GM21367 (cell line): Measurements from ENCODE around the gene STRADB.
"Not testable (repeated sequence)": the region's sequence is repeated elsewhere in the genome, so short reads cannot be mapped to it uniquely, and the experiment has no call there.

Source experiments
- ATAC-seq: cut with Tn5 transposase; IDR thresholded peaks from one replicate; pipeline ENCODE4 v1.9.1; 2021; ENCODE audit not compliant: unreplicated experiment

Gene STRADB

DNA sequence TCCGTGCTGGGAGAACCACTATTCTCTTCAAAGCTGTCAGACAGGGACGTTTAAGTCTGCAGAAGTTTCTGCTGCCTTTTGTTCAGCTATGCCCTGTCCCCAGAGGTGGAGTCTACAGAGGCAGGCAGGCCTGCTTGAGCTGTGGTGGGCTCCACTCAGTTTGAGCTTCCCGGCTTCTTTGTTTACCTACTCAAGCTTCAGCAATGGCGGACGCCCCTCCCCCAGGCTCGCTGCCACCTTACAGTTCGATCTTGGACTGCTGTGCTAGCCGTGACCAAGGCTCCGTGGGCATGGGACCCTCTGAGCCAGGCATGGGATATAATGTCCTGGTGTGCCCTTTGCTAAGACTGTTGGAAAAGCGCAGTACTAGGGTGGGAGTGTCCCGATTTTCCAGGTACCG is 21.2 kb upstream of the STRADB start:
- not testable (repeated sequence) for ATAC-seq

GRCh38 chr2:201430839-201431238 is 20.7 kb upstream of the STRADB start:
- no peak for ATAC-seq

- no peak for ATAC-seq
These were observed 19.4 kb upstream of the STRADB start for GRCh38 chr2:201432038-201432620.

DNA sequence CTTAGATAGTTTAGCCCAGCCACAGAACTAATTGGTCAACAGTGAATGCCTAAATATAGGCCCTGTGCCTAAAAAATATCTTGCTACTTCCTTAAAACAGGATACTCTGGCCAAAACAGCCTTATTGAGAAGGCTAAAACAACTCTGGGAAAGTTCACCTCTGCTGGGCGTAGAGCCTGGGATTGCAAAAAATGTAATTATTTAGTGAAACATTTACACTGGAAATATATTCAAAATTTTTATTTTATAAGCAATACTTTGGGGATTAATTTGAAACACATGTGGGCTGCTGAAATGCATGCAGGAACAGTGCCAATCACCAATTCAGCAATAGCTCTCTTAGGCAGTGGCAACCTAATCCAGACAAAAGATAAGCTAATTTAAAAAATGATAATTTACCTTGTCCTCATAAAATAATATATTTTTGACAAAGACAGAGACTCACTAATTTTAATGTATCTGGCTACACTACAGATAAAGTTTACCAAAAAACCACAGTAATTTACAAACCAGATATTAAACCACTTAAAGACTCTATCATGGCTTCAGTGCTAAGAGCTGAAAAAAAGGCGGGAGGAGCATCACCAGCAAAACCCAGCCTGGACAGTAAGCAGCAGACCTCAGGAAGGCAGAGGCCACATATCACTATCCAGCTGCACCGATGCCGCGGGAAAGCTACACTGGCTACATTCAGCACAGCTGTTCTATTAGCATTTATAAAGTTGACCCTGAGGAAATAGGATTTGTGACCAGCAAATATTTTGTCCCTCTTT is 18.7 kb upstream of the STRADB start:
- no peak for ATAC-seq

GRCh38 chr2:201433394-201433995 is 18.0 kb upstream of the STRADB start:
- ATAC-seq, result no peak

GRCh38 chr2:201436141-201436540 is 15.4 kb upstream of the STRADB start:
- no peak for ATAC-seq

DNA sequence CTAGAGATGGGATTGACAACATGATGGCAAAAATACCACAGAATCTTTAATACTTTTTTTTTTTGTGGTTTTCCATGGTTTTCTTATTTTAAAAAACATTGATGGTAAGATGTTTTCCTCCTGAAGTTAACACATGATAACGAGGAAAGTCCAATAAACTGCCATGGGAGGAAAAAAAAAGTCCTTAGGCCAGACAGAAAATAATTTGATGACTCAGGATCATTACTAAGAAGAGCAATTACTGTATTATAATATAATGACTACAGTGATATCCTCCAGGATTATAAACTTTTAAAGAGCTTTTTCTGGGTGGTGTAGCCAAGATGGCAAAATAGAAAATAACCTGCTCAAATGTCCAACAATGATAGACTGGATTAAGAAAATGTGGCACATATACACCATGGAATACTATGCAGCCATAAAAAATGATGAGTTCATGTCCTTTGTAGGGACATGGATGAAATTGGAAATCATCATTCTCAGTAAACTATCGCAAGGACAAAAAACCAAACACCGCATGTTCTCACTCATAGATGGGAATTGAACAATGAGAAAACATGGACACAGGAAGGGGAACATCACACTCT is 12.1 kb upstream of the STRADB start:
- ATAC-seq, result not testable (repeated sequence)

GRCh38 chr2:201440182-201440581 is 11.4 kb upstream of the STRADB start:
- ATAC-seq, result no peak

DNA sequence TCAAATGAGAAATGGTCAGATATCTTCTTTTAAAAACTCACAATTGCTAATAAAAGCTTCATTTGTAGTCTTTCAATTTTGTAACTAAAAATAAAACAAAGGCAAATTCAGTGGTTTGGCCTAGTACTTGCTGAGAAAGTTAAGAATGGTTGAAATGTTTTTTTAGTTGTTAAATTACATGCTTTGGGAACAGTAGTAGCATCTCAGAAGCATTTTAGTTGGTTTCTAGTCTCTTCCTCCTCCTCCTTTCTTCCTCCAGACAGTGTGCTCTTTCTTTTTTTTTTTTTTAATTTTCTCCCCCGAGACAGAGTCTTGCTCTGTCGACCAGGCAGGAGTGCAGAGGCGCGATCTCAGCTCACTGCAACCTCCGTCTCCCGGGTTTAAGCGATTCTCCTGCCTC is 10.1 kb upstream of the STRADB start:
- ATAC-seq, result no peak

DNA sequence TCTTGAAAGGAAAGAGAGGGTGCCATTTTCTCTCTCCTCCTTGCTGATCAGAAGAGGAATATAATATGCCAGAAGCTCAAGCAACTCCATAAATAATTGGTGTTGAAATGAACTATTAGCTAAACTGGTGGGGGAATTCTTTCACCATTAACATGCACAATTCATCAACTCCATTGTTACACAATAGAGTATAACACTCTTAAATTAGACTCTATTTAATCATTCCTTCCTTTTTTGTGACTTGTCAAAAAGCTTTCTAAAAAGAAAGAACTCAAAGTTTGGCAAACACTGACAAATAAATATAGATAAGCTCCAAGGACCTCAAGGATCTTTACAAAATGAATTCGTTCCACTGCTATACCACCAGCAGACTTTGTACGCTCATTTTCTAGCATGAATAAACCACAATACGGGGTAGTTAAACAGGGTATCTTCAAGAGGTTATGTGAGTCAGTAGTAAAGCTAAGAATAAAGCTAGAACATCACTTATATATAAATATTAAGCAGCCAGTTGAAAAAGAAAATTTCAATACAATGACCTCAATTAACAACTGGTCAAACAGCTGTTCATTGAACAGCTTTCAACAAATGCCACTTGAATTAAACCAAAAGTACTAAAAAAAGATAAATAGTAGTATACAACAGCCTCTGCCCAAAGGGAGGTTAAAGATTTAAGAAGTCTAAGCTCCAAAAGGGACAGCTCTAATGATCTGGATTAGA is 6.6 kb upstream of the STRADB start:
- ATAC-seq, result no peak

GRCh38 chr2:201447086-201447485 is 4.5 kb upstream of the STRADB start:
- no peak for ATAC-seq

GRCh38 chr2:201448061-201448460 is 3.5 kb upstream of the STRADB start:
- ATAC-seq, result no peak

DNA sequence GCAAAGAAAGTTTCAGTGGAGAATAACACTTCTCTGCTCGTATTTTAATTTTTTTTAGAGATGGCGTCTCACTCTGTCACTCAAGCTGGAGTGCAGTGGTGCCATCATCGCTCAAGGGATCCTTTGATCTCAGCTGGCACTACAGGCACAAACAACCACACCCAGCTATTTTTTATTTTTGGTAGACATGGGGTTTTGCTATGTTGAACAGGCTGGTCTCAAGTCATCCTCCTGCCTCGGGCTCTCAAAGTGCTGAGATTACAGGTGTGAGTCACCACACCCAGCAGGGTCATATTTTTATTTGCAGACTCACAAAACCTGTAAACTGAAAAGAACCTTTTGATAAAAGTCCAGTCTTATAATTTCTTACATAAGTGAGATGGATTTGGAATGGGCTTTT is 2.8 kb upstream of the STRADB start:
- ATAC-seq, result no peak

DNA sequence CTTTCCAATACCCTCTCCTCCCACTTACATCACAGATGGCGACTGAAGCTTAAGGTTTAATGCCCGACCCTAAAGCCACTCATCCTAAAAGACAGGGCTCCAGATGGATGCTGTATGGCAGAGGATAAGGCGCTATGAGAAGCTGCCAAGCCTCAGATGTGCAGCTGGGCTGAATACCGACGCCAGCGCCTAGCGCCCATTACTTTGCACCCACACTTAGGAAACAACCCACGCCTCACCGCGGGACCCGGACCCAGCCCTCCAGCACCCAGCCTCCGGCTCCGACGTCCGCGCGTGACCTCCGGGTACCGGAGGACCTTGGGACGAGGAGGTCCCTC is 617 bp upstream of the STRADB start:
- peak; percentile 16 for ATAC-seq

- ATAC-seq, result no peak
These were observed 750 bp downstream of the STRADB start for GRCh38 chr2:201452058-201452921.

- no peak for ATAC-seq
These were observed 1.5 kb downstream of the STRADB start for GRCh38 chr2:201452922-201453643.

DNA sequence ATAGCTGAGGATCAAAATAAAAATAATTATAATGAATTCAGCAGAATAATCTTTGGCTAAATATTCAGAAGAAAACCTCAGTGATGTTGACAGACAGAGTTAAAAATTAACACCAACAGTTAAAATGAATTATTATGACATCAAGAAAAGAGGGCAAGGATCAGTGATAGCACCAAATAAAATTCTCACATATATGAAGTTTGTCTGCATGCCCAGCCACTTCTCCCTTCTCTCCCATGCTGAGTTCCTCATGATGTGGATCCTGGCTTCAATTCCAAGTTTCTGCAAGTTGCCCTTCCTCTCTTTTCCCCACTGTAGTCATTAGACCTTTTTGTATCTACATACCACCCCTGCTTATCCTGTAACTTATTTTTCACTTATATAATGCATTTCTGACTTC is 6.8 kb downstream of the STRADB start:
- ATAC-seq, result no peak

- ATAC-seq, result no peak
These were observed 9.0 kb downstream of the STRADB start for GRCh38 chr2:201460532-201460931.

GRCh38 chr2:201464547-201464946 is 13.0 kb downstream of the STRADB start:
- no peak for ATAC-seq

DNA sequence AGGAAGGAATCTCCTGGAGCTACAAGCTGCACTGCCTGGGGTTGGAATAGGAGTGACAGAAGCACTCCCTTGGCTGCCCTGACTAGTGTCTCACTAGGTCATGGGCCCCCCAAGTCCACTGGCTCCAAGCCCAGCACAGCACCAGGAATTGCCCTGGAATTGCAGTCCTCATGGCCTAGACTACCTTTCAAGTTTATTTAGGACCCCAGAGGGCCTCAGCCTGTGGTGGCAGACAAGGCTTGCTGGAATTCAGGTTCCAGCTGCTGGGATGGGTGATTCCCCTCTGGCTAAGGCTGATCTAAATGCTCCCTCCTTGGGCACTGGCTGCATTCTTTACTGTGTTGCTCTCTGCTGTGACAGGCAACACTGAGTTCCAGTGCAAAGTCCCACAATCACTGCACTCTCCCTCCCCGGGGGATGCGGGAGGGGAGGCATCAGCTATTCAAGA is 14.0 kb downstream of the STRADB start:
- ATAC-seq, result no peak
